Heart right ventricle (tissue), 16 donors: ENCODE measurements around the gene C6orf141. TPM values are rescaled to one million over a fixed set of nuclear protein-coding genes. Genes with fewer than 3 reads are reported as not detected.

Experiments used
- ATAC-seq, 8 donors: fragments of 200-7000 bp; cut with Tn5 transposase; one replicate each; pipeline ENCODE4 v1.9.1; 2020; ENCODE audit warnings: mild to moderate bottlenecking in 8 of 8, moderate library complexity in 8 of 8, moderate number of reproducible peaks in 1 of 8
- DNase-seq, 2 donors: peaks; one replicate each; pipeline ENCODE4 v3.0.0-alpha.2; 2020
- H3K27ac ChIP-seq, 10 donors: fragments of 200-600 bp; sonication (generic) in 2 of 10; one replicate each; pipeline versions ENCODE4 v1.5.0 to v1.8.0; 2020 to 2022; ENCODE audit warnings: mild to moderate bottlenecking in 3 of 10
- H3K27me3 ChIP-seq, 7 donors: fragments of 200-600 bp; one replicate each; pipeline ENCODE4 v1.8.0; 2021 to 2022; ENCODE audit warnings: mild to moderate bottlenecking in 2 of 7
- H3K36me3 ChIP-seq, 9 donors: fragments of 200-600 bp; sonication (generic) in 1 of 9; one replicate each; pipeline versions ENCODE4 v1.5.0 to v1.8.0; 2020 to 2022; ENCODE audit warnings: mild to moderate bottlenecking in 2 of 9
- H3K4me1 ChIP-seq, 9 donors: fragments of 200-600 bp; sonication (generic) in 1 of 9; one replicate each; pipeline versions ENCODE4 v1.5.0 to v1.8.0; 2020 to 2022; ENCODE audit warnings: mild to moderate bottlenecking in 4 of 9
- H3K4me3 ChIP-seq, 10 donors: fragments of 200-600 bp; sonication (generic) in 2 of 10; one replicate each; pipeline versions ENCODE4 v1.5.0 to v1.8.0; 2020 to 2022; ENCODE audit warnings: mild to moderate bottlenecking in 7 of 10, moderate library complexity in 2 of 10
- H3K9me3 ChIP-seq, 11 donors: fragments of 200-600 bp in 10 of 11; sonication (generic) in 2 of 11; one replicate each; pipeline versions ENCODE4 v1.5.0 to v1.8.0; 2013 to 2022; ENCODE audit warnings: mild to moderate bottlenecking in 2 of 11, control low read depth in 1 of 11, moderate library complexity in 1 of 11
- CTCF ChIP-seq, 9 donors: fragments of 200-600 bp; sonication (generic) in 2 of 9; IDR thresholded peaks; one replicate each; pipeline versions ENCODE4 v1.5.0 to v1.8.0; 2021 to 2022; ENCODE audit warnings: antibody characterized with exemption in 9 of 9, mild to moderate bottlenecking in 5 of 9, moderate library complexity in 1 of 9
- WGBS, 2 donors: extraction: QIAGEN DNeasy Blood & Tissue Kit; methylation state at CpG; one replicate each; pipeline ENCODE4 v1.1.7; 2013; ENCODE audit warnings: inconsistent platforms in 1 of 2; 5-methylcytosine and 5-hydroxymethylcytosine counted together
- intact Hi-C, 10 donors: fragments of 100-400 bp; cut with DNase I; formaldehyde crosslinking; loops; one replicate each; pipeline versions ENCODE4 v1.11.1 to v1.14.2; 2022
- long read RNA-seq, 3 donors: library from polyadenylated mRNA; unstranded; transcript quantifications; one replicate each; pipeline ENCODE4 v2.0.0, GENCODE V29; 2020 to 2021
- polyA plus RNA-seq, 2 donors: library from polyadenylated mRNA; stranded (reverse); fragments of 200-250 nt; gene quantifications; one replicate each; pipeline ENCODE4 v1.2.3, GENCODE V29; 2013
- total RNA-seq, 10 donors: library from RNA; stranded (reverse); fragmentation: NEBNext Ultra II Directional in 3 of 10; extraction: Animal tissue kit (Norgen Biotek cat#: 25700) in 3 of 10; gene quantifications; one replicate each; pipeline versions ENCODE4 v1.2.1 to v1.2.4, GENCODE V29; 2021 to 2023
- donor health status: Arrhythmogenic right ventricular cardiomyopathy.
- donor health status: ischemic (EF 13 %, LVEDD 7.1; RV severe dilation, severe dysfunction).
- donor health status: healthy with polysubstance abuse.
- donor health status: DM: no; HTN: yes; CAD: no.
- donor health status: DM: no; HTN: no; CAD: no.
- donor health status: ischemic (EF 25% LVEDD 6.9; RV normal size, moderate dysfunction).
- donor health status: ischemic (EF 25% LVEDD 5.7; RV mildly dilated, moderate dysfunction).
- donor health status: healthy.
- donor health status: DM: yes; HTN: yes; CAD: no.
- donor health status: Ischemic cardiomyopathy.
- donor health status: ischemic (EF 35%, LVEDD 5.7; RV mildly dilated, moderate dysfunction).
- donor health status: nonischemic (EF 11% LVEDD 7.7; RV severe dilation, severe dysfunction).
- donor health status: DM: yes; HTN: yes; CAD: no.
- donor health status: PGD.
- donor health status: ischemic (EF 29% LVEDD 5.4; RV normal size, mild dysfunction).
- donor health status: nonischemic (EF 23%, LVEDD 6.1; RV moderate dilation, normal function).

The C6orf141 gene
- total RNA-seq (under 1 TPM in 5 of 10 donors, not detected in 5; 0.16 to 0.85 (median 0.56) TPM), polyA plus RNA-seq (1 to 10 TPM in 1 of 2 donors, under 1 TPM in 1; 0.62 to 1.5 TPM)
- long read RNA-seq, donor 1, partial matches to known transcripts, result 0 of 2 reads
- long read RNA-seq, donor 1, other reads (novel, unspliced or antisense), result 2 of 2 reads
- long read RNA-seq, donor 2, result 0 reads
- long read RNA-seq, donor 3, result 0 reads

- intact Hi-C loops, result no loop called here
- Histone ChIP-seq H3K9me3 (no peaks in the 10 kb centered on the region), H3K27me3 (peaks cover 0 to 50% (median 41%) of the 10 kb centered on the region in 7 donors), H3K27ac (no peak within 1 kb of the TSS), H3K4me1 (peaks cover 0 to 24% (median 14%) of the 10 kb centered on the region in 9 donors), H3K4me3 (peak within 1 kb of the TSS; percentile 1 to 54 (median 48)), H3K36me3 (no peaks in the 10 kb centered on the region)
- DNase-seq (no peak), ATAC-seq (peak in 6 of 8 donors; percentile 9 to 71 (median 46))
- 0 to 1% methylated on average over 39 to 42 of the region's 42 CpGs for WGBS, 2 donors
- no peak for TF ChIP-seq CTCF (IDR thresholded peaks at IDR 0.05)
Observed at GRCh38 chr6:49550492-49551077, at the start of gene C6orf141. Gene C6orf141 (plus strand): TSS chr6:49550668. CDS start chr6:49550793, 125 bp downstream.

DNA sequence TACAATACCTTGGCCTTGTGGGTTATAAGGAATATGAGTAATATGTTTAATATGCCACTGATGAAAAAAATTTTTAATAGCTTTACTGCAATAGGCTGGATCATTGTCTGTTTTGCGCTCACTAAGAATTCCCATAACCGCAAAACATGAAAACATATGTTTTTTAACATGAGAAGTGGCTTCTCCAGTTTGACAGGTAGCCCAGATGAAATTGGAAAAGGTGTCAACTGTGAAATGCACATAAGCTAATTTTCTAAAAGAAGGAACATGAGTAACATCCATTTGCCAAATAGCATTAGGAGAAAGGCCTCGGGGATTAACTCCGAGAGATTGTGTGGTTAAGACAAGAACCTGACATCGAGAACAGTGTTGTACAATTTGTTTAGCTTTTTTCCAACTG lies 45.8 kb upstream of the C6orf141 start:
- DNase-seq, result no peak
- Histone ChIP-seq H3K9me3 (peaks cover 0 to 8% (median 0%) of the 10 kb centered on the region in 11 donors), H3K27ac (no peak overlapping the region), H3K36me3 (no peaks in the 10 kb centered on the region), H3K4me1 (no peaks in the 10 kb centered on the region), H3K27me3 (peaks cover 0 to 7% (median 0%) of the 10 kb centered on the region in 7 donors), H3K4me3 (no peak overlapping the region)
- no peak for ATAC-seq
- intact Hi-C loops, result no loop called here
- WGBS, 2 donors, result 73 to 85% methylated on average over 5 of the region's 5 CpGs
- no peak for TF ChIP-seq CTCF (IDR thresholded peaks at IDR 0.05)

DNA sequence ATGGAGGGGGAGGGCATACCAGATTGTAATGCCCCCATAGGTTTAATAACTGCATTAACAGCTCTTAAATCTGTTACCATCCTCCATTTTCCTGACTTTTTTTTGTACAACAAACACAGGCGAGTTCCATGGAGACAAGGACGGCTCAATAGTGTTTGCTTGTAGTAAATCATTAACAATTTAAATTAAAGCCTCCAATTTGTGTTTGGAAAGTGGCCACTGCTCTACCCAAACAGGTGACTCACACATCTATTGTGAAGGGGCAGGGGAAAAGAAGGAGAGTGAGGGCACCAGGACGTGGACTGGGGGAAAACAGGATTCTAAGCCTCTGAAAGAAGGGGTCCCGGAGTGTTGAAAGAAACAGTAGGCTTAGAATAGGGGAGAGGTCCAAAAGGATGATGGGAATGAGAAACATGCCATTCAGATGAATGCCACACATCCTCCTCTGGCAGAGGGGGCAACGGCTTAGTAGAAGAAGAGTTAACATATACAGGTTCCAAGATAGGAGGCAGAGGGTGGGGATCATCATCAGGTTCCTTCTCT lies 43.8 kb upstream of the C6orf141 start:
- 80 to 89% methylated on average over 5 of the region's 5 CpGs for WGBS, 2 donors
- no peaks in the 10 kb centered on the region for H3K4me1 ChIP-seq
- no peak overlapping the region for H3K27ac ChIP-seq
- peaks cover 0 to 5% (median 0%) of the 10 kb centered on the region in 7 donors for H3K27me3 ChIP-seq
- no peaks in the 10 kb centered on the region for H3K36me3 ChIP-seq
- intact Hi-C loops, result no loop called here
- DNase-seq (no peak), ATAC-seq (no peak)
- no peak overlapping the region for H3K4me3 ChIP-seq
- H3K9me3 ChIP-seq, result peaks cover 0 to 8% (median 0%) of the 10 kb centered on the region in 11 donors
- no peak for TF ChIP-seq CTCF (IDR thresholded peaks at IDR 0.05)

DNA sequence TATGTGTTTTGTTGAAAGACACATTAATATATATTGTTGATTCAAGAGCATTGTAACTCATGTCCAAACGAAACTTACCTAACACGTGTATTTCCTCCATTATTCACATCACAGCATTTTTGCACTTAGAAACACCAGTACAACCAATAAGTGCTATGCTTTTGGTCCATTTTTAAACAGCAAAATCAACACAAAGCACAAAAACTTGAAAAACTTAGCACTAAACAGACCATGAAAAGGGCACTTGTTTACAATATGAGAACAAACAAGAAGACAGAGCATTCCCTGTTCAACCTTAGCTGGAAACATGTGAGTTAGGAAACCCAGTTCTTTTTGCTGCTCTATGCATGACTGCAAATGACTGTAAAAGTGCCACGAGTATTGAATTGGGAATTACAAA lies 41.1 kb upstream of the C6orf141 start:
- DNase-seq, result no peak
- no peak for TF ChIP-seq CTCF (IDR thresholded peaks at IDR 0.05)
- no peaks in the 10 kb centered on the region for H3K36me3 ChIP-seq
- no peak overlapping the region for H3K4me3 ChIP-seq
- WGBS, 2 donors, result 72 to 75% methylated on average over 3 of the region's 3 CpGs
- H3K27me3 ChIP-seq, result peaks cover 0 to 7% (median 0%) of the 10 kb centered on the region in 7 donors
- peaks cover 0 to 8% (median 0%) of the 10 kb centered on the region in 11 donors for H3K9me3 ChIP-seq
- no peak for ATAC-seq
- intact Hi-C loops, result no loop called here
- H3K27ac ChIP-seq, result no peak overlapping the region
- no peaks in the 10 kb centered on the region for H3K4me1 ChIP-seq
